HCT116 (cell line): ENCODE measurements around the gene ZNF286A. TPM values are rescaled to one million over a fixed set of nuclear protein-coding genes. Genes with fewer than 3 reads are reported as not detected.

Experiments used
- ATAC-seq: fragments of 200-7000 bp; cut with Tn5 transposase; 2 replicates; pipeline ENCODE4 v1.9.1; 2020; ENCODE audit warnings: mild to moderate bottlenecking, moderate library complexity
- BruUV-seq: library from RNA; stranded (reverse); fragments of 400-500 nt; replicated peaks from 2 replicates; lab custom pipeline; 2021; lab: Mats Ljungman, UMichigan
- CTCF ChIA-PET: fragments of 300-600 bp; sonication (Branson Sonifier 250); formaldehyde crosslinking; loops from one replicate; lab custom pipeline; 2021; ENCODE audit warnings: antibody characterized with exemption; lab: Charles Lee
- POLR2A ChIA-PET: fragments of 300-600, 350-600 bp; sonication (Branson Sonifier 250); formaldehyde crosslinking; loops from one replicate; lab custom pipeline; 2021; ENCODE audit warnings: antibody characterized with exemption; lab: Charles Lee
- RAD21 ChIA-PET, 2 experiments: fragments of 300-600 bp; sonication (Branson Sonifier 250); formaldehyde crosslinking; loops; one replicate each; lab custom pipeline; 2023; ENCODE audit warnings: low total read pairs in 2 of 2; ENCODE audit not compliant: uncharacterized antibody in 2 of 2, unreplicated experiment in 2 of 2, low non-redundant PET in 1 of 2; lab: Charles Lee
- DNase-seq: peaks from one replicate; pipeline ENCODE4 v3.0.0-alpha.2; 2010; ENCODE audit warnings: low read depth, low spot score
- H2AFZ ChIP-seq: fragments of 200-600 bp; shearing (Covaris generic), sonication (generic); 2 replicates; pipeline ENCODE4 v1.6.1; 2017; ENCODE audit warnings: low read depth, mixed run types, mixed read lengths, antibody characterized with exemption, low read length; ENCODE audit not compliant: poor library complexity, severe bottlenecking
- H3K27ac ChIP-seq: 2 replicates; pipeline ENCODE4 v1.5.1; 2012; ENCODE audit warnings: low read depth, low read length
- H3K27me3 ChIP-seq: fragments of 200-600 bp; sonication (generic); 2 replicates; pipeline ENCODE4 v1.6.1; 2016; ENCODE audit warnings: mixed run types, low read length, mixed read lengths; ENCODE audit not compliant: insufficient read depth
- H3K36me3 ChIP-seq, 2 experiments: fragments of 200-500 bp in 1 of 2; fragments of 200-600 bp in 1 of 2; sonication (Bioruptor generic) in 1 of 2; sonication (generic) in 1 of 2; 2 replicates each; pipeline versions ENCODE4 v1.5.1 to v1.6.1; 2014 to 2016; ENCODE audit warnings: low read length in 2 of 2, inconsistent platforms in 1 of 2, mixed read lengths in 1 of 2, mixed run types in 1 of 2; ENCODE audit not compliant: insufficient read depth in 2 of 2, control insufficient read depth in 1 of 2
- H3K4me1 ChIP-seq, 2 experiments: fragments of 200-600 bp in 1 of 2; sonication (generic) in 1 of 2; 2 replicates each; pipeline versions ENCODE4 v1.5.1 to v1.6.1; 2012 to 2017; ENCODE audit warnings: low read length in 2 of 2, inconsistent platforms in 1 of 2, mild to moderate bottlenecking in 1 of 2, mixed read lengths in 1 of 2, mixed run types in 1 of 2, moderate library complexity in 1 of 2; ENCODE audit not compliant: insufficient read depth in 2 of 2, control insufficient read depth in 1 of 2
- H3K4me2 ChIP-seq: fragments of 200-600 bp; sonication (generic); 2 replicates; pipeline ENCODE4 v1.6.1; 2017; ENCODE audit warnings: mixed run types, low read length, mixed read lengths
- H3K4me3 ChIP-seq, 2 experiments: fragments of 200-600 bp in 1 of 2; sonication (generic) in 1 of 2; replicated peaks in 1 of 2; 2 replicates each; pipeline ENCODE4 v1.5.1; 2011 to 2016; ENCODE audit warnings: low read length in 2 of 2, control low read depth in 1 of 2, low read depth in 1 of 2, mild to moderate bottlenecking in 1 of 2, mixed read lengths in 1 of 2, mixed run types in 1 of 2
- H3K79me2 ChIP-seq: fragments of 200-600 bp; sonication (generic); 2 replicates; pipeline ENCODE4 v1.6.1; 2017; ENCODE audit warnings: mild to moderate bottlenecking, mixed run types, low read length, moderate library complexity, mixed read lengths; ENCODE audit not compliant: insufficient read depth
- H3K9ac ChIP-seq: fragments of 200-600 bp; sonication (generic); 2 replicates; pipeline ENCODE4 v1.6.1; 2016; ENCODE audit warnings: low read length, mixed read lengths
- H3K9me2 ChIP-seq: fragments of 200-600 bp; sonication (generic), shearing (Covaris generic); 2 replicates; pipeline ENCODE4 v1.6.1; 2017; ENCODE audit warnings: mixed run types, mild to moderate bottlenecking, moderate library complexity; ENCODE audit not compliant: insufficient read depth
- H3K9me3 ChIP-seq, 2 experiments: fragments of 200-500 bp in 1 of 2; fragments of 200-600 bp in 1 of 2; sonication (Bioruptor generic) in 1 of 2; sonication (generic) in 1 of 2; 2 replicates each; pipeline ENCODE4 v1.6.1; 2014 to 2017; ENCODE audit warnings: low read length in 2 of 2, mixed read lengths in 2 of 2, inconsistent platforms in 1 of 2, low read depth in 1 of 2, mild to moderate bottlenecking in 1 of 2, mixed run types in 1 of 2, moderate library complexity in 1 of 2; ENCODE audit not compliant: control insufficient read depth in 1 of 2, insufficient read depth in 1 of 2
- H4K20me1 ChIP-seq: fragments of 200-600 bp; sonication (generic), shearing (Covaris generic); 2 replicates; pipeline ENCODE4 v1.6.1; 2017; ENCODE audit warnings: mixed run types, mild to moderate bottlenecking, moderate library complexity; ENCODE audit not compliant: insufficient read depth
- CBX3 ChIP-seq: IDR thresholded peaks from 2 replicates; pipeline ENCODE4 v1.6.1; 2012; ENCODE audit warnings: low read depth
- CEBPB ChIP-seq: IDR thresholded peaks from 2 replicates; pipeline ENCODE4 v1.6.1; 2012; ENCODE audit warnings: low read depth
- FOSL1 ChIP-seq: IDR thresholded peaks from 2 replicates; pipeline ENCODE4 v1.6.1; 2012; ENCODE audit warnings: low read depth
- JUND ChIP-seq: IDR thresholded peaks from 2 replicates; pipeline ENCODE4 v1.6.1; 2012
- MAX ChIP-seq: IDR thresholded peaks from 2 replicates; pipeline ENCODE4 v1.6.1; 2012
- POLR2AphosphoS5 ChIP-seq: IDR thresholded peaks from 2 replicates; pipeline ENCODE4 v1.6.1; 2011; ENCODE audit warnings: mild to moderate bottlenecking, low read depth, low read length, moderate library complexity
- RAD21 ChIP-seq: IDR thresholded peaks from 2 replicates; pipeline ENCODE4 v1.6.1; 2012; ENCODE audit warnings: low read depth, mild to moderate bottlenecking
- SP1 ChIP-seq: IDR thresholded peaks from 2 replicates; pipeline ENCODE4 v1.6.1; 2012; ENCODE audit warnings: low read depth
- SRF ChIP-seq: IDR thresholded peaks from 2 replicates; pipeline ENCODE4 v1.6.1; 2012; ENCODE audit warnings: low read depth
- TCF7L2 ChIP-seq: IDR thresholded peaks from 2 replicates; pipeline ENCODE4 v1.7.0; 2011; ENCODE audit warnings: borderline replicate concordance, inconsistent platforms; ENCODE audit not compliant: insufficient read depth, insufficient read length; ENCODE audit errors: extremely low read depth
- YY1 ChIP-seq: IDR thresholded peaks from 2 replicates; pipeline ENCODE4 v1.6.1; 2011; ENCODE audit warnings: low read length, low read depth, moderate library complexity, mild to moderate bottlenecking; ENCODE audit not compliant: insufficient replicate concordance; ENCODE audit errors: extremely low read depth
- ZNF274 ChIP-seq: fragments of 200-500 bp; sonication (Bioruptor generic); IDR thresholded peaks from 2 replicates; pipeline ENCODE4 v1.6.1; 2014; ENCODE audit warnings: mild to moderate bottlenecking, low read depth, low read length, inconsistent platforms
- intact Hi-C: fragments of 100-400 bp; cut with micrococcal nuclease; formaldehyde crosslinking; loops from 2 replicates; pipeline ENCODE4 v1.10.0; 2022
- total RNA-seq: library from RNA; stranded (reverse); gene quantifications from one replicate; pipeline ENCODE4 v1.2.1, GENCODE V29; 2021; ENCODE audit not compliant: unreplicated experiment
- TF ChIP-seq, protein P1 (sequence below): IDR thresholded peaks from 2 replicates; pipeline ENCODE4 v1.6.1; 2011; ENCODE audit warnings: mild to moderate bottlenecking, low read length, moderate library complexity; ENCODE audit not compliant: insufficient replicate concordance; ENCODE audit errors: extremely low read depth
- TF ChIP-seq, protein P2 (sequence below), 3 experiments: fragments of 200-600 bp in 1 of 3; sonication (generic) in 1 of 3; IDR thresholded peaks in 2 of 3; conservative IDR thresholded peaks in 1 of 3; 2 replicates each; pipeline ENCODE4 v1.5.1; 2012 to 2017; ENCODE audit warnings: low read depth in 2 of 3, low read length in 2 of 3, antibody characterized with exemption in 1 of 3, borderline replicate concordance in 1 of 3, control low read depth in 1 of 3, mild to moderate bottlenecking in 1 of 3, mixed read lengths in 1 of 3, mixed run types in 1 of 3, moderate library complexity in 1 of 3; ENCODE audit not compliant: insufficient read depth in 1 of 3

The ZNF286A gene
- total RNA-seq, 1 experiment from 2014 or later = 37.0 TPM

DNA sequence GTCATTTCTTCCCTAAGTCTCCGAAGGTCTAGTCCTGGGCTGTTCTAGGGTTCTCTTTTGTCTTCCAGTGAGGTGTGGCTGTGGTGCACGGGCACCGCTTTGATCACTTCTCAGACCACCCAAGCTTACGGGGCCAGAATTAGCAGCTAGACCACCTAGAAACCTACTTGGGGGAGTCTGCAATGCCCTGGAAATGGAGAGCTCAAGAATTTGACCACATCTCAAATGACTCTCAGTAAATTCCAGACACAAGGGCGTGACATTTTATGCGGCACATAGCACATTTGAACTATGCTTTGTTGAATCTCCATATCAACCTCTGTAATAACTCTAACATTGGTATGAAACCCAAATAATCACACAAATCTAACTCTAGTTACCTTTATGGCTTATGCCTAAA lies 40.3 kb upstream of the ZNF286A start (continued):
- no peak for TF ChIP-seq JUND
- no peak for TF ChIP-seq TCF7L2
- TF ChIP-seq, protein P1, sequence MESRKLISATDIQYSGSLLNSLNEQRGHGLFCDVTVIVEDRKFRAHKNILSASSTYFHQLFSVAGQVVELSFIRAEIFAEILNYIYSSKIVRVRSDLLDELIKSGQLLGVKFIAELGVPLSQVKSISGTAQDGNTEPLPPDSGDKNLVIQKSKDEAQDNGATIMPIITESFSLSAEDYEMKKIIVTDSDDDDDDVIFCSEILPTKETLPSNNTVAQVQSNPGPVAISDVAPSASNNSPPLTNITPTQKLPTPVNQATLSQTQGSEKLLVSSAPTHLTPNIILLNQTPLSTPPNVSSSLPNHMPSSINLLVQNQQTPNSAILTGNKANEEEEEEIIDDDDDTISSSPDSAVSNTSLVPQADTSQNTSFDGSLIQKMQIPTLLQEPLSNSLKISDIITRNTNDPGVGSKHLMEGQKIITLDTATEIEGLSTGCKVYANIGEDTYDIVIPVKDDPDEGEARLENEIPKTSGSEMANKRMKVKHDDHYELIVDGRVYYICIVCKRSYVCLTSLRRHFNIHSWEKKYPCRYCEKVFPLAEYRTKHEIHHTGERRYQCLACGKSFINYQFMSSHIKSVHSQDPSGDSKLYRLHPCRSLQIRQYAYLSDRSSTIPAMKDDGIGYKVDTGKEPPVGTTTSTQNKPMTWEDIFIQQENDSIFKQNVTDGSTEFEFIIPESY = no peak

GRCh38 chr17:15659663-15660062 lies 39.9 kb upstream of the ZNF286A start:
- Histone ChIP-seq H3K9ac (peak overlapping the region; percentile 42), H3K9me2 (no peaks in the 10 kb centered on the region), H3K4me1 (peaks cover 55 to 79% of the 10 kb centered on the region in 2 experiments), H3K4me3 (0 out of 4 replicates have a peak overlapping the region, but pooled peaks of 1 of the 2 experiments have one; percentile 1), H3K9me3 (no peaks in the 10 kb centered on the region), H2AFZ (no peak overlapping the region), H4K20me1 (no peaks in the 10 kb centered on the region), H3K79me2 (no peaks in the 10 kb centered on the region), H3K27ac (peak overlapping the region; percentile 89; the same call in 1 of the 2 replicates), H3K4me2 (peak overlapping the region; percentile 64), H3K36me3 (peaks cover 2 to 7% of the 10 kb centered on the region in 2 experiments; a peak in 2 of 4 replicates), H3K27me3 (no peaks in the 10 kb centered on the region)
- RAD21 ChIA-PET = no interaction called here
- CTCF ChIA-PET = no interaction called here
- peak; percentile 86 for ATAC-seq
- peak; percentile 77 for DNase-seq
- TF ChIP-seq MAX = peak; percentile 65; the same call in 1 of the 2 replicates
- TF ChIP-seq, protein P2, sequence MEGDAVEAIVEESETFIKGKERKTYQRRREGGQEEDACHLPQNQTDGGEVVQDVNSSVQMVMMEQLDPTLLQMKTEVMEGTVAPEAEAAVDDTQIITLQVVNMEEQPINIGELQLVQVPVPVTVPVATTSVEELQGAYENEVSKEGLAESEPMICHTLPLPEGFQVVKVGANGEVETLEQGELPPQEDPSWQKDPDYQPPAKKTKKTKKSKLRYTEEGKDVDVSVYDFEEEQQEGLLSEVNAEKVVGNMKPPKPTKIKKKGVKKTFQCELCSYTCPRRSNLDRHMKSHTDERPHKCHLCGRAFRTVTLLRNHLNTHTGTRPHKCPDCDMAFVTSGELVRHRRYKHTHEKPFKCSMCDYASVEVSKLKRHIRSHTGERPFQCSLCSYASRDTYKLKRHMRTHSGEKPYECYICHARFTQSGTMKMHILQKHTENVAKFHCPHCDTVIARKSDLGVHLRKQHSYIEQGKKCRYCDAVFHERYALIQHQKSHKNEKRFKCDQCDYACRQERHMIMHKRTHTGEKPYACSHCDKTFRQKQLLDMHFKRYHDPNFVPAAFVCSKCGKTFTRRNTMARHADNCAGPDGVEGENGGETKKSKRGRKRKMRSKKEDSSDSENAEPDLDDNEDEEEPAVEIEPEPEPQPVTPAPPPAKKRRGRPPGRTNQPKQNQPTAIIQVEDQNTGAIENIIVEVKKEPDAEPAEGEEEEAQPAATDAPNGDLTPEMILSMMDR (IDR thresholded peaks at IDR 0.05 in 2 of 3, conservative IDR thresholded peaks at IDR 0.05 in 1 of 3; ENCODE audit: borderline replicate concordance in 1 of 3, insufficient read depth in 1 of 3, low read depth in 2 of 3, low read length in 2 of 3) = no peak
- peak; percentile 80 for TF ChIP-seq SP1
- peak; percentile 63 for TF ChIP-seq YY1
- no peak for TF ChIP-seq SRF
- peak; percentile 81 for TF ChIP-seq CBX3
- 0 out of 2 replicates have a peak, but pooled peaks have one; percentile 24 for TF ChIP-seq CEBPB
- peak; percentile 35 for TF ChIP-seq RAD21
- TF ChIP-seq ZNF274 = no peak
- peak; percentile 35; the same call in 1 of the 2 replicates for TF ChIP-seq FOSL1
- peak; percentile 50; the same call in 1 of the 2 replicates for TF ChIP-seq POLR2AphosphoS5
- TF ChIP-seq JUND = 0 out of 2 replicates have a peak, but pooled peaks have one; percentile 31
- BruUV-seq = no TSS peak
- intact Hi-C loops = no loop called here
- POLR2A ChIA-PET = interaction anchor here (0.6 kb wide), 1 partner anchor 726 kb away, joined by 3 read pairs; no protein-coding TSS in a partner anchor
